Measurements from ENCODE around the gene PRRX2. TPM values are rescaled to one million over a fixed set of nuclear protein-coding genes. Genes with fewer than 3 reads are reported as not detected.

PRRX2 gene
- total and polyA plus RNA-seq, 2 experiments from 2014 or later: 5.8 to 8.3 TPM

GRCh38 chr9:129676287-129676686 is 10.8 kb downstream of the PRRX2 start (continued):
- TF ChIP-seq ZNF462 (CRISPR knock-in tag; IDR thresholded peaks at IDR 0.05): no peak

- no peak overlapping the region for H3K27ac Mint-ChIP-seq
- H3K36me3 Mint-ChIP-seq (ENCODE audit: low read depth): no peaks in the 10 kb centered on the region
- H3K4me1 Mint-ChIP-seq: peaks cover 8% of the 10 kb centered on the region
- H3K4me1 ChIP-seq (ENCODE audit: insufficient read depth): no peaks in the 10 kb centered on the region; the same call in 1 of the 2 replicates
- no peaks in the 10 kb centered on the region for H4K20me1 ChIP-seq (replicated peaks; ENCODE audit: insufficient read depth)
- H3K4me3 Mint-ChIP-seq: no peak overlapping the region
- no peak overlapping the region for H2AFZ ChIP-seq
- no peak overlapping the region for H3K4me3 ChIP-seq
- no peaks in the 10 kb centered on the region for H3K27me3 ChIP-seq (ENCODE audit: insufficient read depth)
- H3K27ac ChIP-seq (ENCODE audit: low read depth): no peak overlapping the region
- H3K9me3 Mint-ChIP-seq: no peaks in the 10 kb centered on the region
- no peaks in the 10 kb centered on the region for H3K9me2 ChIP-seq (ENCODE audit: insufficient read depth)
- no peaks in the 10 kb centered on the region for H3F3A ChIP-seq (replicated peaks; ENCODE audit: low read depth)
- H3K36me3 ChIP-seq (ENCODE audit: insufficient read depth): no peaks in the 10 kb centered on the region
- H3K27me3 Mint-ChIP-seq (ENCODE audit: insufficient read depth, low read depth, poor library complexity): peaks cover 10% of the 10 kb centered on the region
- H3K4me2 ChIP-seq: no peak overlapping the region
- no peak for DNase-seq (ENCODE audit: low spot score)
- TF ChIP-seq ZNF331 (CRISPR knock-in tag; IDR thresholded peaks at IDR 0.05; ENCODE audit: low read depth): no peak
- TF ChIP-seq ZNF114 (CRISPR knock-in tag; IDR thresholded peaks at IDR 0.05): no peak
- TF ChIP-seq JUNB (IDR thresholded peaks at IDR 0.05; ENCODE audit: unreplicated experiment): no peak
- TF ChIP-seq POLR2AphosphoS5 (IDR thresholded peaks at IDR 0.05; ENCODE audit: low read depth): no peak
- no peak for TF ChIP-seq EZH2phosphoT487 (IDR thresholded peaks at IDR 0.05; ENCODE audit: unreplicated experiment)
- peak in 1 of 2 experiments; percentile 28; a peak in 2 of 4 replicates for TF ChIP-seq CTCF (conservative IDR thresholded peaks at IDR 0.05; ENCODE audit: low read depth in 2 of 2)
- ATAC-seq: peak; percentile 51
- H3K79me2 ChIP-seq (replicated peaks; ENCODE audit: insufficient read depth): no peaks in the 10 kb centered on the region
These were observed 11.5 kb downstream of the PRRX2 start for GRCh38 chr9:129676975-129677374.

Measured in GM23338 (cell line).